Skin of body (tissue), 2 donors: Measurements from ENCODE around the gene DSE. TPM values are rescaled to one million over a fixed set of nuclear protein-coding genes. Genes with fewer than 3 reads are reported as not detected.

Experiments used
- DNase-seq: peaks from one replicate; lab custom pipeline; 2025; lab: John Stamatoyannopoulos, UW
- total RNA-seq: library from RNA; depleted of rRNA; stranded (reverse); fragments of >200 nt; gene quantifications from one replicate; pipeline ENCODE4 v1.2.3, GENCODE V29; 2014

Gene DSE
- total RNA-seq, 1 donor from 2014 or later = 40.2 TPM

DNA sequence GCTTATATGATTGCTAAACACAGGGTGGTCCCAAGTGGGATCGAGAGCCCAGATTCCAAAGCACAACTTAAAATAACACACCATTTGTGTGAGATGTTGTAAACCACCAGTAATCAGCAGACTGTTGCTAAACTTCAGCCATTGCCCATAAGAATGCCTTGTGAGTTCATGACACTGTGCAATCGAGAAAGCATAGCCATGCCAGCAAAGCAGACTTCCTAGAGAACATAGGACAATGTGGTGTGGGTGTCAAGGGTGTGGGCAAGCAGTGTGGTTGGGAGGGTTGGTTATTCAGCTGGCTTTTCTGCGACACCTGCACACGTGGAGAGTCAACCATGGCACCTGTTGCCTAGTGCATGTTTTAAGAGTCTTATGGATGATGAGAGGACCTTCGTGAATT is 74.4 kb downstream of the DSE start:
- DNase-seq = no peak

DNA sequence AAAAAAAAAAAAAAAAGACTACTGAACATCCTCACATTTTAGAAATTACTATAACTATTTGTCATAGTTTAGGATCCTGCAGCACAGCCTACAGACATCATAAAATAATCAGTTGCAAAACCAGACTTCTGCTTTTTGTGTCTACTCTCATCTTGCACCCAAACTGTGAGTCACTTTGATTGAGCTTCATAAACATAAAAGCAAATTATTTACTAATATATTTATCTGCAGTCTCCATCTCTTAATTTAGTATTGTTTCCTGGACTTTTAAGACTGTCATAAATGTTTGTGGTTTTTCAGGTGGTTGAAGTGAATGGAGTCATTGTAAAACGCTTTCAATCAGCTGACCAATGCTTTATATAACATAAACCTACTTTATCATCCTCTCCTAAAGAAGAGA is 75.7 kb downstream of the DSE start:
- DNase-seq = no peak

DNA sequence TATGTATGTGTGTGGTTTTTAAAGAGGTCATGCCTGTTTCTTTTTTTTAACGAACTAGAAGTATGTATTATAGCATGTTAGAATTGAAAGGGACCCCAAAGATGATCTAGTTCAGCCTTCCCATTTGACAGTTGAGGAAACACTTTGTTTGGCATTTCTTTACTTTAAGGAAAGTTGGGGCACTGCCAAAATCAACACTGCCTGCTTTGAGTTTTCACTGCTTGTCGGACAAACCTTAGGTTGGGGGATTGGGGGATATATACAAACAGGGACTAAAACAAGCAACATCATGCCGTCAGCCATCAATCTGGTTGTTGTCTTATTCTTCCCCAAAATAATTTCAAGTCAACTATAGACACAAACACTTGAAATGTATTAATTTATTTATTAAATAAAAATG is 76.3 kb downstream of the DSE start:
- DNase-seq = no peak

DNA sequence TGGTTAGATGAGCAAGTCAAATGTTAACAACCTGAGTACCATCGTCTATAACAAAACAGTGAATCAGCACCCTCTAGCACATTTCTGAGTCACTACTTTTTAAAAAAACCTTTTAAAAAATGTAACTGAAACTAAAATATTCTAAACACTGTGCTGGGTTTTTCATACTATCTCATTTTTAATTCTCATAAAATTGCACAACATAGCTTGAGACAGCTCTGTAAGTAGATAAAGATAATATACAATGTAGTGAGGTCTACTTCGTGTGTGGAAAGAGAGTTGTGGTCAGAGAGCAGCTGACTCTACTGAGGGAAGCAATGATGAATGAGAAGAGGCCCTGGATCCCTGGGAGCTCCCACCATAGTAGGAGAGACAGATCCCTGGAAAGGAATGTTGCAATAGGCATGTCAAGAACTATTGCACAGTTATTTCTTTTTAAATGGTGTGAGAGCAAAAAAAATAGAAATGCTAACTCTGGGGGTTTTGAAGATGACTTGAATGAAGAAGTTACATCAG is 76.8 kb downstream of the DSE start:
- DNase-seq = no peak

DNA sequence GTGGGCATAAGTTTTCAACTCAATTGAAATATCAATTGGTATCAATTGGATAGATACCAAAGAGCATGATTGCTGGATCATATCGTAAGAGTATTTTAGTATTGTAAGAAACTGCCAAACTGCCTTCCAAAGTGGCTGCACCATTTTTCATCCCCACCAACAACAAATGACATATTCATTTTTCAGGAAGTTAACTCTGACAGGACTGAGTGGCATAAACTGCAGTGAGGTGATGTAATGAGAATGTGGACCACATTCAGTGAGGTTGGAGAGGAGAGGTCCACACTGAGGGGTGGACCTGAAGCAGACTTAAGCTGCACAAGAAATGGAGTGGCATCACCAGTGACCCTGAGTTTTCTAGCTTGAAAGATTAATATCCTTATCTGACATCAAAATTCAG is 78.8 kb downstream of the DSE start:
- DNase-seq = no peak

DNA sequence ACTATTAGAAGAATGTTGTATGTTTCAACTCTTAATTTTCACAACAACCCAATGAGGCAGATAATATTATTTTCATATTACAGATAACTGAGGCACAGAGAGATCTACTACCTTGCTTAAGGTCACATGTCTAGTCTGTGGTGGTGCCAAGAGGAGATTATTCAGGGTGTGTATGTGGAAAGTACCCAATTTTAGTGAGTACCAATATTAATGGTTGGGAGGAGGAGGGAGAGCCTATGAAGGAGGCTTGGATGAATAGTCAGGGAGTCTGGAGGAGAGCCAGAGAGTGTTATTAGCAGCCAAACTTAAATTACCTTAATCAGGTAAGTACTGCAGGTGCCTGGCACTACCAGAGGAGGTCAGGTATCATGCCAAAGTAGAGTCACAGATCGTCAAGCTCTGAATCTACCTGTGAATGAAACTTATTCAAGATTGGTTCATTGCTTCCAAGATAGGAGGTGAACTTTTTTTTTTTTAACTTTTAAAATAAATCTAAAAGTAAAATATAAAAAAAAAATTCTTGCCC is 79.5 kb downstream of the DSE start:
- no peak for DNase-seq

DNA sequence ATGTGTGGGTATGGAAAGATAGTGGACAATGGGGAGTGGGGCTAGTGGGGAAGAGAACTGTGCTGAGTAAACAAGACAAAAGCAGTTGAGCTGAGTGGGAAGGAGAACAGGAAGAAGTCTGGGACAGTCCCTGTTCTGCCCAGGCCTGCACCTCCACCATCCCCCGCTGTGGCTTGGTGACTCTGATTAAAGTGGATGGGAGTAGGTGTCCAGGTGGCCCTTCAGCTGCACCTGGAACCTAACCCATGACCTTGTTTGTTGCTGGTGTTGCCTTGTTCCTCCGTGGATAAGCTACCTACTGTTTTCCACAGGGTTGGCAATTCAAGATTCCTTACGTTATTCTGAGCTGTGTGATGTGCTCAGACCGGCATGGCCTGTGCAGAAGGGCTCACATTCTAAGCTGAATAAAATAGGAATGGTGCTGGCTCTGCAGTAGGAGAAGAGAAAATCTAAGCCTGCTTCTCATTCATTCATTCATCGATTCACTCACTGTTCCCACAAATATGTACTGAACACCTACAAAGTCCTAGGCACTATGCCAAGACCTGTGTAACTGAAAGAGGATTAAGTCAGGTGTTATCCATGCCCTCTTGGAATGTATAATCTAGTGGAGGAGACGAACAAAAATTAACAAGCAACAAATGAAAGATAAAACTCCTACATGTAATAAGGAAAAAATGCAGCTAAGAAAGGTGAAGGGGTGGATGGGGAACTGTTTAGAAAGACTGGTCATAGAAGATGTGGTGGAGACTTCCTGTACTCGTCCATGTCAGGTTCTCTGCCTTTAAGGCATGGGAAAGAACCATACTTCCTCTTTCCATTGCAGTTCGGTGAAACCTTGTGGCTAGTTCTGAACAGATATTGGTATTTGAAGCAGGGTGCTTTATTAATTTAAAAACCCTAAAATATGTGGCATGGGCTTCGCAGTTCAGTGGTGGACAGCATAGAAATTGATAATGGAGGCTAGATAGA is 80.3 kb downstream of the DSE start:
- no peak for DNase-seq

DNA sequence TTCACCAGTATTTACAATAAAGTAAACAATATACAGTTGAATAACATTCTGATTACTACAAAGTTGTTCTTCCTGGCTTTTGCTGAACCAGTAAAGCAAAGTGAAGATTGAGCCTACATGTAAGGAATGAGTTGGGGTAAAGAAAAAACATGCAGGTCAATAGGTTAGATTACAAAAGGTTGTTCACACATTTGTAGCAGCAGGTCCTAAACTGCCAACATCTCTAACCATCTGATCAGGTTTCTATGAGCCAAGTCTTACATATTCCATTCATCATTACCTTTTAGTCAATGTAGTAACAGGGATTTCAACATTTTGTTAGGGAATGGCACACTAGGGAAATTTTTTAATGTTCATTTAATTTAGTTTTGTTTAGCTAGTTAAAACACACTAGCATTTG is 81.2 kb downstream of the DSE start:
- DNase-seq = no peak

DNA sequence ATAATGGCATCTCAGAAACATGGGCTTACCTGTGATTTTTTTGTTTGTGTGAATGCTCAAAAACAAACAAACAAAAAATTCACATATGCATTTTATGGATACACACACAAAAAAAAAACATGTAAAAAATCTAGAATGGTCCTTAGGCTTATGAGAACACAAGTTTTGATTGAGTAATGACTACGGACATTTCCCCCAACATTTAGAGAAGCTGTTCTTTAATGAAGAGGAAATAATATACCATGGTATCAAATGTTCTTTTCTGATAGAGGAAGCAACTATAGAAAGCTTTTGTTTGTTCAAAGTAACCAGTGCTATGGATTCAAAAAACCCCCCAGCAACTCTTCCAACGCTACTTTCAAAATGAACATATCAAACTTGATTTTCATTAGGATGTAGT is 81.8 kb downstream of the DSE start:
- no peak for DNase-seq

DNA sequence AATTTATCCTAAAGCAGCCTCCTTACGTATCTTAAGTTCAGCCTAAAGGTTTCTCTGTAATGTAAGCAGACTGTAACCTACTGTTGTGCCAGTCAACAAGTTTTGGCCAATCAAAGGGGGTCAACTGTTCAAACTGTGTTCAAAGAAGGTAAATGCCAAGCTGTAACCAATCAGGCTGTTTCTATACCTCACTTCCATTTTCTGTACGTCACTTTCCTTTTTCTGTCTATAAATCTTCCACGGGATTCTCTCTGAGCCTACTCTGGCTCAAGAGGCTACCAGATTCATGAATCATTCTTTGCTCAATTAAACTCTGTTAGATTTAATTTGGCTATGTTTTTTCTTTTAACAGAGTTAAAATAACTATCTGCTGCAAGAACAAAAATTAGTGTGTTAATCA is 85.4 kb downstream of the DSE start:
- DNase-seq = no peak

DNA sequence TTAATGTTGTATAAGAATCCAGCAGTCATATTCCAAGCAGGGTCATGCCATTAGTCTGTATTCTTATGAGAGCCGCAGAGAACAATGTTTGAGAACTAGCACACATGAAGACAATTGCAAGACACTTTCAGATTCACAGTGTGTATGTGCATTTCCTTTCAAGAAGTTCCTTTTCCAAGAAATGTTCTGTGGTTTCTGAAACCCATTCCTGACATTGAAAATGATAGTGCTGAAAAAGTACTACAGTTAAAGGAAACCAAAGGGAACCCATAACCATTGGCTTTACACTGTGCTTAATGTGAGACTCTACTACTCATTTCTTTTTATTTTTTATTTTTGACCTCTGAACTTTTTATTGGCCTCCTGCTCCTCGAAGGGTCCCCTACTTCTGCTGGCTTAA is 86.2 kb downstream of the DSE start:
- DNase-seq = no peak

DNA sequence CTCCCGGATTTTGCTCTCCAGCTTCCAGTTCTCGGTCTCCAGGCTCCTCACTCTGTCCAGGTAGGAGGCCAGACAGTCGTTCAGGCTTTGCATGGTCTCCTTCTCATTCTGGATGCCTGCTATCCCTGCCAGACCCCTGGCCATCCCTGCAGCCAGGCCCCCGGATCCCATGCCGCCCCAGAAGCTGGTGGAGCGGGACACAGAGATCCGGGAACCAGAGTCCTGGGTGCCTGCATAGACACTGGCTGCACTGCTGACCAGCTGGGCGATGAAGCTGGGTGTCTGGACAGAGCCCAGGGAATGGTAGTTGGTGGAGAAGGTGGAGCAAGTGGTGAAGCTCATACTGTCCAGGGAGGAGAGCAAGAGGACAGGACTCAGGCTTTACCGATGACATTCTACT is 87.5 kb downstream of the DSE start:
- no peak for DNase-seq

DNA sequence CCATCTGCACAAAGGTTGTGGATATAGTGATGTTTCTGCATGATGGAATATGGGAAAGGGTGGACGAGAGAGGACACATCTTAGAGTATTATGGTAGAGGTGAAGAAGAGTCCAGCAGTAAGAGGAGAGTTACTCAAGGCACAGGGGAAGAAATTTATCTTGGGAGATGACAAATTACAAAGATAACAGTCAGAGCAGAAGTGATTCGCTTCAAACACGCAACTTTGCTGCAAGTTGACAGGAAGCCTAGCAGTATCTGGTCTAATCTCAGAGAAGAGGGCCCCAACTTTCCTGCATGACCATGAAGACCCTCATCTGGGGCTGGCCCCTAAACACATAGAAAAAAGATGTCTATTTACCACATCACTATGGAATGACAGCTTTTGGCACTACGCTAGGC is 89.2 kb downstream of the DSE start:
- no peak for DNase-seq

DNA sequence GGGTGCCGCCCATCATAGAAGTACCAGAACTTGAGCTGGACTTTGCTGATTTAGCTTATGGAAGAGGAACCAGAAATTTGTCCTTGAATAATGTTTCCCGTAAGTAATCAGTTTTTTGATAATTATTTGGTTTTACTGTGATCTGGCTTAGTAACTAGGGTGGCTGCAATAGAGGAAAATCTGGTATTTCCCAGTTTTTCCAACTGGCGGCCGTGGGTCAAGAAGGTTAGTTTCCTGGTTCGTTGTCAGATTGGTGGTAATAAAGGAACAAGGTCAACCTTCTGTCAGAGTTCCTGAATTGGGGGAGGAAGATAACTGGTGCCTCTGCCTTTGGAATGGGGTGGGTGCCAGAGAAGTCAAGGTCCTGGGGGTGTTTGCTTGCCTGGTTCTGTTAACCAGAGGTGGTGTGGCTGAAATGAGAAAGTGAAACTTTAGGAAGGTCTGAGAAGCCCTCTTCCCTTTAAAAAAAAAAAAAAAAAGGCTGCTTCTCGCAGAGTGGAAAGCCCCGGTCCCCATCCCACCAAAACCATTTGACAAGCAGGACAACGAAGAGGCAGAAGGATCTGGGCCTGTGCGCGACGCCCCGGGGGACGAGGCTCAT is 90.7 kb downstream of the DSE start, which contains the start of gene CALHM6:
TSS of gene CALHM6 (plus strand) at position 45 of the 601 bp plus-strand sequence. CDS start at position 600, 555 bp downstream.
- DNase-seq = no peak

DNA sequence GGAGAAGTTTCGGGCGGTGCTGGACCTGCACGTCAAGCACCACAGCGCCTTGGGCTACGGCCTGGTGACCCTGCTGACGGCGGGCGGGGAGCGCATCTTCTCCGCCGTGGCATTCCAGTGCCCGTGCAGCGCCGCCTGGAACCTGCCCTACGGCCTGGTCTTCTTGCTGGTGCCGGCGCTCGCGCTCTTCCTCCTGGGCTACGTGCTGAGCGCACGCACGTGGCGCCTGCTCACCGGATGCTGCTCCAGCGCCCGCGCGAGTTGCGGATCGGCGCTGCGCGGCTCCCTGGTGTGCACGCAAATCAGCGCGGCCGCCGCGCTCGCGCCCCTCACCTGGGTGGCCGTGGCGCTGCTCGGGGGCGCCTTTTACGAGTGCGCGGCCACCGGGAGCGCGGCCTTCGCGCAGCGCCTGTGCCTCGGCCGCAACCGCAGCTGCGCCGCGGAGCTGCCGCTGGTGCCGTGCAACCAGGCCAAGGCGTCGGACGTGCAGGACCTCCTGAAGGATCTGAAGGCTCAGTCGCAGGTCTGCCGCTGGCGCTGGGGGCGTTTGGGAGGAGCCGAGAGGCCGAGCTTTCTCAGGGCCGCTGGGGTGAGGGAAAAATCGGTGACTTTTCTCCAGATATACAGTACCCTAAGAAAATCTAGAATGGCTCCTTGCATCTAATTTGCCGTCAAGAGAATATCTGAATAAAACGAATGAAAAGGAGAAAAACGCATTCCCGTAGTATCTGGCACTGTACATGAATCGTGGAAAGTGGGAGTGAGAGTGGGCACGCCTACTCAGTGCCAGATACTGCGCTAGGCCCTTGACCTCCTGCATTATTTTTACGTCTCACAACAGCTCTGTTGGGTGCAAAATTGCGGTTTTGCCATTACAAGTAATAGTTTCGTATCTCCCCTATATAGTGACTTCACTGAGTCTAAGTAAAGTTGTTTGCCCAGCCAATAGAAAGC is 91.5 kb downstream of the DSE start:
- DNase-seq = peak; percentile 18

DNA sequence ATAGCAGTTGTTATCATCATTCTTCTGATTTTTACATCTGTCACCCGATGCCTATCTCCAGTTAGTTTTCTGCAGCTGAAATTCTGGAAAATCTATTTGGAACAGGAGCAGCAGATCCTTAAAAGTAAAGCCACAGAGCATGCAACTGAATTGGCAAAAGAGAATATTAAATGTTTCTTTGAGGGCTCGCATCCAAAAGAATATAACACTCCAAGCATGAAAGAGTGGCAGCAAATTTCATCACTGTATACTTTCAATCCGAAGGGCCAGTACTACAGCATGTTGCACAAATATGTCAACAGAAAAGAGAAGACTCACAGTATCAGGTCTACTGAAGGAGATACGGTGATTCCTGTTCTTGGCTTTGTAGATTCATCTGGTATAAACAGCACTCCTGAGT is 92.6 kb downstream of the DSE start:
- DNase-seq = no peak

DNA sequence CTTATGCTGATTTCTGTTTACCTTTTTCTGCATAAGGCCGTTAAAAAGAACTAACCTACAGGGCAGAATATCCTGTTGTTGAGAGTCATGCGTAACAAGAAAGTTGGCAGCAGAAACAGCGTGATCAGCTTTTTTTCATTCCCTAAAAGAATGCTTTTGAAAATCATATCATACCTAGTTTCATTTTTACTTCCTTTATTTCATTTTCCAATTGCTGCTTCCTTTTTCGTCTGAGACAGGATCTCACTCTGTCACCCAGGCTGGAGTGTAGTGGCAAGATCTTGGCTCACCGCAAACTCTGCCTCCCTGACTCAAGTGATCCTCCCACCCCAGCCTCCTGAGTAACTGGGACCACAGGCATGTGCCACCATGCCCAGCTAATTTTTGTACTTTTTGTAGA is 94.5 kb downstream of the DSE start:
- peak; percentile 35 for DNase-seq

DNA sequence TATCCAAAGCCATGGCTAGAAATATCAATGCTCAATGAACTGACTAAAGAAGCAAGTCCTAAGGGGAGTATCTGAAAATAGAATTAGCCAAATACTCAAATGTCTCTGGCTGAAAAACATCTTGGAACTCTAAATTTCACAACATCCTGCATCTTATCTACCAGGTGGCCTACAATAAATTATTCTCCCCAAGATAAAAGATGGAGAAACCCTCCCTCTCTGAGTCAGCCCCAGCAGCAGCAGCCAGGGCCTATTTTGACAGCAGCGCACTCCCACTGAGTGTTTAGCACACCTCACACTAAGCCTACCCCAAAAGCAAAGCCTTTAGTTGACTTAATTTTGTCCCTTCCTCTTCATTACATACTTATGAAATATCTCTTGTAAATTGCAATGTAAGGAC is 96.3 kb downstream of the DSE start:
- no peak for DNase-seq

DNA sequence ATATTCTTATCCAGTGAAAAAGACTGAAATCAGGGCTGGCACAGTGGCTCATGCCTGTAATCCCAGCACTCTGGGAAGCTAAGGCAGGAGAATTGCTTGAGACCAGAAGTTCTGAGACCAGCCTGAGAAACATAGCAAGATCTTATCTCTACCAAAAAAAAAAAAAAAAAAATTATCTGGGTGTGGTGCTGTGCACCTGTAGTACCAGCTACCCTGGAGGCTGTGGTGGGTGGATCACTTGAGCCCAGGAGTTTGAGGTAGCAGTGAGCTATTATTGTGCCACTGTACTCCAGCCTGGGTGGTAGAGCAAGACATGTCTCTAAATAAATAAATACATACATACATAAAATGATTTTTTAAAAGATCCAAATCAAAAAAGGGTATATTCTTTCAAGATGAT is 96.8 kb downstream of the DSE start:
- DNase-seq = no peak

DNA sequence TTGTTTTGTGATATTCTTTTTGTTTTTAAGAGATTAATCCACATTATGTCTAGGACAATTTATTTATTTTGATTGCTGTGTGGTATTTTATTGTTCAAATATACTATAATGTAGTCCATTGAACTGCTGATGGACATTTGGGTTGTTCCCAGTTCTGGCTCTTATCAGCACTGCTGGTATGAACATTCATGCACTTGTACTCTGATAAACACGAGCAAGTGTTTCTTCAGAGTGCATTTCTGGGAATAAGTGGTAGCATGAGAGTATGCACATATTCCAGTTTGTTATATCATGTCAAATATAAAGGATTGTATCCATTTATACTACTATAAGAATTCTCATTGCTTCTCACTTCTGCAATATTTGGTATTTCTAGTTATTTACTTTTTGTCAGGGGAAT is 97.5 kb downstream of the DSE start:
- DNase-seq = no peak

DNA sequence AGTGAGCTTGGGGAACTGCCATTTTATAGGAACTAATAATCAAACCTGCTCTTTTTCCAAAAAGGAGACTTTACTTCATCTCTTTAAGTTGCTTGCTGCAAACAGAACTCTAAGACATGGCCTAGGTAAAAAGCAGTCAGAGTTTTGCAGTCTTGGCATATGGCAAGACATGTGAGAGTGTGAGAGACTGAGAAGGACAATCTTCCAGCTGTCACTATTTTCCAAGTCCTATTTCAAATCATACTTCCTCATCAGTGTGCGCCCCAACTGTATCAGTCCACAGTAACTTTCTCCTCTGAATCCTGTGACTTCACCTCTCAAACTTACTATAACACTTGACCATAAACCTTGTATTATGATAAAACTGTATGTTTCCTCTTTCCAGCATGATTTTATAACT is 100.8 kb downstream of the DSE start:
- no peak for DNase-seq
